DMS53 treated with DMSO at 0.1 percent for 48 hours (cell line): ENCODE data around the gene RAB6B.

ENCODE experiments used
- DNase-seq: peaks from one replicate; lab custom pipeline; 2025; ENCODE audit not compliant: unreplicated experiment; lab: John Stamatoyannopoulos, UW

The RAB6B gene

GRCh38 chr3:133860519-133860918, 35.2 kb downstream of the RAB6B start:
- DNase-seq = no peak

- no peak for DNase-seq
These were observed 36.1 kb downstream of the RAB6B start for GRCh38 chr3:133859381-133860234.

- DNase-seq = no peak
These were observed 37.9 kb downstream of the RAB6B start for GRCh38 chr3:133857767-133858166.

GRCh38 chr3:133856316-133856715, 39.4 kb downstream of the RAB6B start:
- no peak for DNase-seq

GRCh38 chr3:133855772-133856171, 39.9 kb downstream of the RAB6B start:
- DNase-seq = no peak

- no peak for DNase-seq
These were observed 40.7 kb downstream of the RAB6B start for GRCh38 chr3:133855002-133855370.

- no peak for DNase-seq
These were observed 41.2 kb downstream of the RAB6B start for GRCh38 chr3:133854264-133855001.

GRCh38 chr3:133853925-133854227, 41.8 kb downstream of the RAB6B start:
- DNase-seq = no peak

- DNase-seq = no peak
These were observed 42.4 kb downstream of the RAB6B start for GRCh38 chr3:133853063-133853924.

- DNase-seq = no peak
These were observed 43.8 kb downstream of the RAB6B start for GRCh38 chr3:133851931-133852330.

- no peak for DNase-seq
These were observed 44.3 kb downstream of the RAB6B start for GRCh38 chr3:133851266-133851906.

- DNase-seq = no peak
These were observed 45.6 kb downstream of the RAB6B start for GRCh38 chr3:133850034-133850433.

GRCh38 chr3:133849346-133849745, 46.3 kb downstream of the RAB6B start:
- DNase-seq = no peak

GRCh38 chr3:133845127-133845526, 50.6 kb downstream of the RAB6B start:
- DNase-seq = no peak

GRCh38 chr3:133843634-133844033, 52.0 kb downstream of the RAB6B start:
- DNase-seq = no peak

- DNase-seq = no peak
These were observed 53.5 kb downstream of the RAB6B start for GRCh38 chr3:133842158-133842557.

- DNase-seq = no peak
These were observed 54.5 kb downstream of the RAB6B start for GRCh38 chr3:133841196-133841595.

- no peak for DNase-seq
These were observed 54.9 kb downstream of the RAB6B start for GRCh38 chr3:133840767-133841166.

GRCh38 chr3:133840055-133840737, 55.5 kb downstream of the RAB6B start:
- no peak for DNase-seq
